ENCODE measurements around the gene COL20A1.

GRCh38 chr20:63282946-63283345 lies 10.0 kb upstream of the COL20A1 start:
- TF ChIP-seq POLR2AphosphoS5 (IDR thresholded peaks at IDR 0.05; ENCODE audit: low read depth, low read length): no peak
- TF ChIP-seq REST (IDR thresholded peaks at IDR 0.05; ENCODE audit: insufficient read depth in 1 of 2, low read depth in 2 of 2, low read length in 2 of 2): no peak
- no peak for TF ChIP-seq TAF1 (IDR thresholded peaks at IDR 0.05; ENCODE audit: borderline replicate concordance, insufficient read depth, low read length)
- TF ChIP-seq SIN3A (IDR thresholded peaks at IDR 0.05; ENCODE audit: borderline replicate concordance, insufficient read depth, low read length): no peak
- no peak for TF ChIP-seq FOXP2 (optimal IDR thresholded peaks at IDR 0.05; ENCODE audit: borderline replicate concordance, extremely low read depth, extremely low read length, insufficient read depth)

Data from PFSK-1 (cell line).